GM12873 (cell line): ENCODE measurements around the gene PLA2G2E.

Experiments used
- TF ChIP-seq, protein P1 (sequence below): IDR thresholded peaks from 2 replicates; pipeline ENCODE4 v1.5.1; 2012; ENCODE audit warnings: low read depth, mild to moderate bottlenecking, moderate library complexity, low read length, control low read depth; ENCODE audit not compliant: insufficient read depth; ENCODE audit errors: missing control alignments

PLA2G2E gene

DNA sequence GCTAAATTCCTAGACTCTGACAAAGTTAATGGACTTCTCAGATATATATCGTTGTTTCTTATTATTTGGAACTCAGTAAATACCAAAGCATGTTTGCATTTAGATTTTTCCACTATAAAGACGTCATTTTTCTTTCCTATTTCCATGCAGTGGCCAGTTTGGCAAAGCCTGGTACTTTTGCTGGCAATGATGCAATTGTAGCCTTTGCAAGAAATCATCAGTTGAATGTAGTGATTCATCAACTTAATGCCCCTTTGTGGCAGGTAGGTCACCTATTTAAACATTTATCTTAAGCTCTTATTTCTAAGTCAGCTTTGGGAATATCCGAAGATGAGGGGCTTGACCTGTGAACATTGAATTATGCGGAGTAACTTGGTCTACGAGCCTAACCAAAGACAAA is 29.2 kb downstream of the PLA2G2E start:
- TF ChIP-seq, protein P1, sequence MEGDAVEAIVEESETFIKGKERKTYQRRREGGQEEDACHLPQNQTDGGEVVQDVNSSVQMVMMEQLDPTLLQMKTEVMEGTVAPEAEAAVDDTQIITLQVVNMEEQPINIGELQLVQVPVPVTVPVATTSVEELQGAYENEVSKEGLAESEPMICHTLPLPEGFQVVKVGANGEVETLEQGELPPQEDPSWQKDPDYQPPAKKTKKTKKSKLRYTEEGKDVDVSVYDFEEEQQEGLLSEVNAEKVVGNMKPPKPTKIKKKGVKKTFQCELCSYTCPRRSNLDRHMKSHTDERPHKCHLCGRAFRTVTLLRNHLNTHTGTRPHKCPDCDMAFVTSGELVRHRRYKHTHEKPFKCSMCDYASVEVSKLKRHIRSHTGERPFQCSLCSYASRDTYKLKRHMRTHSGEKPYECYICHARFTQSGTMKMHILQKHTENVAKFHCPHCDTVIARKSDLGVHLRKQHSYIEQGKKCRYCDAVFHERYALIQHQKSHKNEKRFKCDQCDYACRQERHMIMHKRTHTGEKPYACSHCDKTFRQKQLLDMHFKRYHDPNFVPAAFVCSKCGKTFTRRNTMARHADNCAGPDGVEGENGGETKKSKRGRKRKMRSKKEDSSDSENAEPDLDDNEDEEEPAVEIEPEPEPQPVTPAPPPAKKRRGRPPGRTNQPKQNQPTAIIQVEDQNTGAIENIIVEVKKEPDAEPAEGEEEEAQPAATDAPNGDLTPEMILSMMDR: no peak

DNA sequence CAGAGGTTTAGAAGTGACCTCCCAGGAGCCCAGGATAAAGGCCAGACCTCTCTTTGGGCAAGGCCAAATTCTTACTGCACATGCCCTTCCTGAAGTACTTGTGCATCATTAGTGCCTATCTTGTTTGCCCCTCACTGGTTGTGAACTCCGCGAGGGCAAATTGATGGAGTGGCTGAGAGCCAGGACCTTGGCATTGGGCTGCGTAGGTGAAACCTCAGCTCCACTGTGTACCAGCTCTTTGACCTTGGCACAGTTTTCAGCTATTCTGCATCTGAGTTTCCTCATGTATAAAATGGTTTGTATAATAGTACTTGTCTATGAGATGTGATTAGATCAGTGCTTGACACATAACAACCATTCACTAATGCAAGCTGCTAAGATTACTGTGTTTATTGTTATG is 29.7 kb downstream of the PLA2G2E start:
- TF ChIP-seq, protein P1: no peak

DNA sequence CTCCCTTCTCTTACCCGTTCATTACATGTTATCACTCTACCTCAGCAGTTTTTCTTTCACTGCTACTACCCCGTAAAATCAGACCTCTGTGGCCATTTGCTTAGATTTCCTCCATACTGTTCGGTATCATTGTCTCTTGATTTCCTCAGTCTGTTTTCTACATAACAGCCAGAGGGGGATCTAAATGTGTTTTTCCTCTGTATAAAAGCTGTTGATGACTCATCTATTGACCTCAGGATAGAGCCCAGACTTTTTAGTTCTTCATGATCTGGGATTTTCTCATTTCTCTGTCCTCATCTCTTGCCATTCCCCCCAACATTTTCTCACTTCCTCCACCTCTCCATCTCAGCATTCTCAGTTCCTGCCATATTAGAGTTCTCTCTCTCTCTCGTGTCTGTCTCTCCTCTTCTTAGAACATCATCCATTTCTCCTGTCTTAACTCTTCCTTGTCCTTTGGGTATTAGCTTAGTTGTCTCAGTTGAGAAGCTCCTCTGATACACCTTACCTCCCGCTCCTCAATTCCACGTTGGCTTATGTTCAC is 30.7 kb downstream of the PLA2G2E start:
- TF ChIP-seq, protein P1: no peak

DNA sequence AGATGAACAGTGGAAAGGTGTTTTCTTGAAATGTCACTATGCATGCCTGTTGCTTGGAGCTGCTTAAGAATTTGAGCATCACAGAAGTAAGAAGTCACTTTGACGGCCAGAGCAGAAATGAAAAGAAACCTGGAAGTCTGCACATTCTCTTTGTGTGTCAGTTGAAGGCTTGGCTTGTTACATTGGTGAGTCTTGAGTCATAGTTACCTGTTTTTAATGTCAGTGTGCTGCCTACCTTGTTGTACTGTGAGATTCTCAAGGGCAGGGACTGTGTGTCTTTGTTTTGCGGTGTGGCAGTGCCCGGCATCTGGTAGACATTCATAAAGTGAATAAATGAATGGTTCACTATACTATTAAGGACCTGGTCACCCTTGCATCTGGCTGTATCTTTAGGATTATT is 31.3 kb downstream of the PLA2G2E start:
- TF ChIP-seq, protein P1: no peak

DNA sequence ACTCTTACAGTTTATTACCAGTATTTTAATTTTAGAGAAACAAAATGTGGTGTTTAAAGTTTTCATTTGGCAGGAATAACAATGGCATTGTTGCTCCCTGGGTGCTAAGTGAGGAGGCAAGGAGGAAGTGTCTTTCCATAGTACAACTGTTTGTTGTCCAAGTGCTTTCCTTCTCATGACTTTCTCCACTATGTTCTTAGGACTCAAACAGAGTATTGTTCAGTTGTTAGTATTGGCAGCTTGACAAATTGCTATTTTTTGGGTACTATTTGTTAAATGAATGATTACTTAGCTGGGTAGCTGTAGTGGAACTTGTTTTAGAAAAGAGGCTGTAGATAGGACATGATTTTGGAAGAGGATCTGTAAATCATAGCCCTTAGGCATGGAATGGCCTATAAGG is 33.8 kb downstream of the PLA2G2E start:
- TF ChIP-seq, protein P1: no peak

DNA sequence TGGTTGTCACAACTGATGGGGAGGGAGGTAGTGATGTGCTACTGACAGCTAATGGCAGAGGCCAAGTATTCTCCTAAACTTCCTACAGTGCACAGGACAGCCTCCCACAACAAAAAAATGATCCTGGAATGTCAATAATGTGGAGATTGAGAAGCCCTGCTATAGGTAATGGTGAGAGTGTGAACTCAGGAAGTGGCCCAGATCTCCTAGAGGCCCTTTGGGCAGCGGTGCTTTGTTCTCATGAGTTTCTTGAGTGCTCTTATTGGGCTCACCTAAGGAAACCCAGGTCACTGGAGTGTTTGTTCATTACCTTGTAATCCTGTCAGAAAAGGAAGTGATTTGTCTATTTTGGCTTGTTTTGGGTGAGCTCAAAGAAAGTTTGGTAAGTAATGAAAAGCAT is 35.3 kb downstream of the PLA2G2E start:
- TF ChIP-seq, protein P1: no peak

DNA sequence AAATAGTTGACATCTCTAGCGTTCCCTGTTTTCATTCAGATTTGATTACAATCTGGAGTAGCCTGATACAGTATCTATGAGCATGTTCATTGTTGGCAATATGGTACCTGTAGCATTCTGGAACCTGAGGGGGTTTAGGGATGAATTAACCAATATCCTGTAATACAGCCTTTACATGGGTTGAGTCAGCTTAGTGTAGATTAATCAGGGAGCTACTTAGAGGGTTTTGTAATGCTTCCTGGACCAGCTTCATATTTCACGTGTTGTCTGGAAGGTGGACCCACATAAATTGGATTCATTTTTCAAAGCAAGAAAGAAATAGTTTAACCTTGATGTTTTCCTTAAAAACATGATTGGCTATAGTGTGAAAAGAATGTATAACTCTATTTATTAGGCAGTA is 37.6 kb downstream of the PLA2G2E start:
- TF ChIP-seq, protein P1: no peak

DNA sequence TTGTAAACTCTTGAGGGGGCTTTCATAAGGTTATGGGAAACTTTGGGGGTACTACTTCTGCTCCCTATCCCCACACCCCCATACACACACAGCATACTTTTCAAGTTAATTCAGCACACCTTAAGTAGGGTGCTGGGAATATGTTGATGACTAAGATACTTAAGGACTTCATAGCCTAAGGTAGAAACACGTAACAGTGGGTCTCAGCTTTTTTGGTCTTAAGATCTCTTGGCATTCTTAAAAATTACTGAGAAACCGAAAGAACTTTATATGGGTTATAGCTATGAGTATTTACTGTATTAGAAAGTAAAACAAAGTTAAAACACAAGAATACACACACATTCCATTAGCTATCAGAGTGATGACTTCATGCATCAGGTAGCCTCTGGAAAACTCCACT is 39.1 kb downstream of the PLA2G2E start:
- TF ChIP-seq, protein P1: no peak
